HG03439 (cell line): ENCODE measurements around the gene LINGO1.

Experiments
- ATAC-seq: cut with Tn5 transposase; IDR thresholded peaks from one replicate; pipeline ENCODE4 v1.9.1; 2021; ENCODE audit warnings: mild to moderate bottlenecking, moderate library complexity; ENCODE audit not compliant: unreplicated experiment

LINGO1 gene

DNA sequence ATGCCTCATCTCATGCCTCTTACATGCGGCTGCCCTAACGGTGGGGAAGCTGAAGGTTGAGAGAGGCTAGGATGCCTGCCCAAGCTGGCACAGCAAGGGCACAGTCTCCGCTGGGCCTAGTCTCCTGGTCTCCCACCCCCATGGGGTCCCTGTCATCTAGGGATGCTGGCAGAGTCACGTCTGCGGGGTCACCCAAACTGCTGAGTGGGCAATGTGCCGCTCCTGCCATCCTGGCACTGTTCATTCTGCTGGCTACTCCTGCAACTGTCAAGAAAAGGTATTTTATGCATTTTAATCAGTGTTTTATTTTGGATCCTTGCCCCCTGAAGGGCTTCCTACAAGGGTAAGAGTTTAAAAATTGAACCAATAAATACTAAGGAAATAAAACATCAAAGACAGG lies 12.8 kb downstream of the LINGO1 start:
- ATAC-seq, result no peak

- ATAC-seq, result no peak
Observed at GRCh38 chr15:77617476-77618230, 15.1 kb downstream of the LINGO1 start.

DNA sequence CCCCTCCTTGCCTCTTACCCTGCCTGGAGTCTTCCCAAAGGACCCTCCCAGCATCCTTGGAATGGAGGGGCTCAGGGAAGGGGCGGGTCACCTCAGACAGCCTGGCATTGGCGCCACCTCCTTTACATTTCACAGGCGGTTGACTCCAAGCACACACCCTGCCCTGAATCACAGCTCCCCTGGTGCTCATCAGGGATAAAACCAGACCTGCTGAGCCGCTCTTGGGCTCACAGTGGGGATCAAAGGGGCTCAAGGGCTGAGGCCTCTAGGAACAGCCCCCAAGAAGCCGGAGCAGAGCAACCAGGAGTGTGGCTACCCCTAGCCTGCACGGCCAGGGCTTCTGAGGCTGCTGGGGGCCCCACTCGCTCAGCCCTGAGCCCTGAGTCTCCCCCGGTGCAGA lies 16.6 kb downstream of the LINGO1 start:
- no peak for ATAC-seq

- ATAC-seq, result no peak
Observed at GRCh38 chr15:77615472-77615871, 17.2 kb downstream of the LINGO1 start.

DNA sequence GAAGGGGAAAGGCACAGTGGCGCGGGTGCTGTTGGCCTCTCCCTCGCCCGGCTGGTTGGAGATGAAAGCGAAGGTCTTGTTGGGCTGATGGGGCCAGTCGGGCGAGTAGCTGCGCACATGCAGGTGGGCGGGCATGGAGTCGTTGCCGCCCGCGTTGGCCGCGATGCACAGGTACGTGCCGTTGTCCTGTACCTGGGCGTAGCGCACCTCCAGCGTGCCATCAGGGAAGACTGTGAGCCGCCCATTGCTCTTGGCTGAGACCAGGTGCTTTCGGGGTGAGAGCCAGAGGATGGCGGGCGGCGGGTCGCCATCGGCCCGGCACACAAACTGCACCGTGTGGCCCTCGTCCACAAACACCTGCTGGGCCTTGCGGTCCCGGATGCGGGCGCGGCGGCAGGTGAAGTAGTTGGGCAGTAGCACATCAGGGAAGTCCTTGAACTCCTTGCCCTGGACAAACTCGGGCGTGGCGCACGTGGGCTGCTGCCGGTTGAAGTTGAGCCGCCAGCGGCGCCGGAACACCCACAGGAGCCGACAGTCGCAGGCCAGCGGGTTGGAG lies 18.4 kb downstream of the LINGO1 start:
- no peak for ATAC-seq

GRCh38 chr15:77613814-77614213 lies 18.9 kb downstream of the LINGO1 start:
- no peak for ATAC-seq

DNA sequence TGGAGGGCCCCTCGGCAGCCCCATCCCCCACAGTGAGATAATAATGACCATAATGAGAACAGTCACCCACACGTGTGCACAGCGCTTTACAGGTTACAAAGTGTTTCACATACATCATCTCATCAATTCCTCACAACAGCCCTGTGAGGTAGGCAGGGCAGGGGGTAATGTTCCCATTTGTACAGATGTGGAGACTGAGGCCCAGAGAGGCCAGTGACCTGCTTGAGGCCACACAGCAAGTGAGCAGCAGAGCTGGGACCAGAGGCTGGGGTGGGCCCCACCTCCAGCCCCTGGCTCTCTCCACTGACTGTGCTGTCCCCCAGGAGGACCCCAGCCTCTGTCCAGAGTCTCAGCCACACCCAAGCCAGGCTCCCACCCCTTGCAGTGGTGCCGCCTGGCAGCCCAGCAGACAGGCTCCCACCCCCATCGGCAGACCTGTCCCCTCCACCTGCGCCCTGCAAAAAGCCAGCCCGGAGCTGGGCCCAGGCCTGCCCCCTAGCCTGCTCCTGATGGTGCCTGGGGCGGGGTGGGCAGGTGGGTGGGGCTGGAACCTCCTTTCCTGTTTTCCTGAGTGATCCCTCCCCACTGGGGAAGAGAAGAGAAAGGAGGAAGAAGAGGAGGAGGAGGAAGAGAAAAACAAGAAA lies 19.6 kb downstream of the LINGO1 start:
- ATAC-seq, result no peak

GRCh38 chr15:77611767-77612166 lies 20.9 kb downstream of the LINGO1 start:
- ATAC-seq, result no peak

DNA sequence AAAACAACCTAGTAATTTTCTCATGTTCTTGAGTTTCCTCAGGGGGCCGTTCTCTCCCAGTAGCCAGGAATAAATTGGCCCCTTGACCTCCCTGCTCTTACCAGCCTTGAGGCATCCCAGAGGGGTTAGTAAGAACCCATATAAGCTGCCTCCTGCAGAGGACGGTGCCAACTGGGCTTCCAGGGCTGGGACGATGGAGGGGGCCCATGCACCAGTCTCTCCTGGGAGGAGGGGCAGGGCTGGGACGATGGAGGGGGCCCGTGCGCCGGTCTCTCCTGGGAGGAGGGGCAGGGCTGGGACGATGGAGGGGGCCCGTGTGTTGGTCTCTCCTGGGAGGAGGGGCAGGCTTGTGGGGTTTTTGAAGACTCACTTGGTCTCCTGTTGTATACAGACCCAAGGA lies 22.0 kb downstream of the LINGO1 start:
- no peak for ATAC-seq

GRCh38 chr15:77609558-77609957 lies 23.2 kb downstream of the LINGO1 start:
- ATAC-seq, result no peak

- ATAC-seq, result no peak
Observed at GRCh38 chr15:77608774-77609173, 23.9 kb downstream of the LINGO1 start.

- no peak for ATAC-seq
Observed at GRCh38 chr15:77607894-77608261, 24.8 kb downstream of the LINGO1 start.

DNA sequence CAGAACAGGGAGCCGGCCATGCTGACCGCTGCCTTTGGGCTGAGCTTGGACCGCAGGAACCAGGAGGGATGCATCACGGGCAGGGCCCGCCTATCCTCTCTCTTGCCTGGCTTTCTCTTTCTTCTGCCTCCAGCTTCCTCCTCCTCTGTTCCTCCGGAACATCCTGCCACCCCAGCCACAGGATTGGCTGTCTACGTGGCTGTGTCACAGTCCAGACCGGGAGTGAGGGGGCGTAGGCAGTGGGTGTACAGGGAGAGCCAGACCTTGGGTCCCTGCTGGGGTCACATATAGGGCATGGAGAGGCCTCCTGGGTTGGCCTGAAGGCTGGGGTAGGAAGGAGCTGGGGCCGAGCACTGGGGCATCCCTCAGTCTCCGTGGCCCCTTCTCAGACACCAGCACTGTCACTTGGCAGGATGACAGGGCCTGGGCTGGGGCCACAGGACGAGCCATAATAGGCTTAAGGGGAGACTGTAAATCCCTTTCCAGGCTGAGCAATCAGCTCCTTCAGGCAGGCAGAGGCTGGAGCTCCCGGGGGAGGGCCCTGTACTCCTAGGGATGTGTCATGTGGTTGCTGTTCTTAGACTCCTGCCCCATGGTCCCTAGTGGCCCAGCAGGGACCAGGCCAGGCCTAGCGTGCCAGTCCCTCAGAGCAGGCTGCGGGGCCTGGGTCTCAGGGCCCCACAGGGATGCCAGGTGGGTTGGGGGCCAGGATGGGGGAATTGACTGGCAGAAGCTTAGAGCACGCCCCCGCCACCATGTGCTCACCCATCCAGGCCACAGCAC lies 25.4 kb downstream of the LINGO1 start:
- no peak for ATAC-seq

DNA sequence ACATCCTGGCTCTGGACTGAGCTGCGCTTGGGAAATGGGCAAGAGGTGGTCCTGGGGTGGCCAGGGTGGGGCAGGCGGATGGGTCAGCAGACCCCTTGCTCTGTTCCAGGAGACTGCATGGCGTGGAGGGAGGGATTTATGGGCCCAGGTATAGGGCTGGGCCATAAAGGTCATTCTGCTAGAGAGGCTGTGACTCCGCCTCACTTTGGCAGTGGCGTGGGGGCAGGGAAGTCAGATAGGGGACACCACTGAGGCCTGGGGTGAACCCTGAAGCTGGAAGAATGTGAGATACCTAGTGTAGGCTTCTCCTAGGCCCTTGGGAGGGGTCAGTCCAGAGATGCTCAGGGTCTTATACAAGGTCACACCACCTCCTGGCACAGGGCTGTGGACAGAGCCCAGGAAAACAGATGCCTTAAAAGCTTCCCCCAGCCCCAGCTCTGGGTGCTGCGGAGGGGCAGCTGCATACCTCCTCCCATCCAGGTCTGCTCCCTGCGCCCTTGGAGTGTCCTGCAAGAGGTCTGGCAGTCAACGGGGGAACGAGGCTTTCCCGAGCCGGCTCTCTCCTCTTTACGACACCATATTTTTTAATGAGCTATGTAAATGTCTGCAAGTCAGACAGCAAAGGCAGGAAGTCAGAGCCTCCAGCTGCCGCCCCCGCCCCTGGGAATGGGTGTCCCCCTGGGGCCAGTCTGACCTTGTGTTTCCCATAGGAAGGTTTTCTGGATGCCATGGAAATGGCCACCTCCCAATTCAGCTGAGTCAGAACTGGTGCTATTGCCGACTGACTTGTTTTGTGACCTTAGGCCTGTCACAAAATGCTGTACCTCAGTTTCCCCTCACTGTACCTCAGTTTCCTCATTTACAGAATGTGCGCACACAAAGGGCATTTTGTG lies 26.3 kb downstream of the LINGO1 start:
- ATAC-seq, result no peak

- ATAC-seq, result no peak
Observed at GRCh38 chr15:77605547-77605946, 27.2 kb downstream of the LINGO1 start.

- ATAC-seq, result no peak
Observed at GRCh38 chr15:77604973-77605372, 27.7 kb downstream of the LINGO1 start.

DNA sequence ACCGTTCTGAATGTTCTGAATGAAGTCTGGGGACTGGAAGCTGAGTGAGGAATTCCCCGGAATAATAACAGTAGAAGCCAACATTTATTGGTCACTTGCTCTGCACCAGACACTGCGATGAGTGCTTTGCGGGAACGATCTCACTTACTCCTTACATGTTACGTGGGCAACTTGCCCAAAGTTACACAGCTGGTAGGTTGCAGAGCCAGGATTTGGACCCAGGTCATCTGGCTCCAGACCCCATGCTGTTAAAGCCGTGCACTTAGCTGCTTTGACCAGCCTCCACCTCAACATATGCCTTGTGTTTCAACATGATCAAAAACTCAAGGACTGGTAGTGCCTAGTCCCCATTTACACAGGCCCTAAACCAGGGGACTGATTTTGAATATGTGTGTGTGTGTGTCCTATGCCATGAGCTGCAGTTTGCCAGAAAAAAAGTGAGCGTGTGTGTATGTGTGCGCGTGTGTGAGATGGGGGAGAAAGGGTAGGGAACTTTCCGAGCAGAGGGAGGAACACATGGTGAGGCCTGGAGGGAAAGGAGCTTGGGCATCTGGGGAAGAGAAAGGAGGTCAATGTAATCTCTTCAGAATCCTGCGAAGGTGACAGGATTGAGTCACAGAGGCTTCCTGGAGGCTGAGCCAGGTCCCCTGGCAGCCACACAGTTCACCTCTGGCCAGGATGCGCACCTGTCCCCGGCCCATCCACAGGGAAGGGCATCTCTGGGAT lies 28.9 kb downstream of the LINGO1 start:
- no peak for ATAC-seq

DNA sequence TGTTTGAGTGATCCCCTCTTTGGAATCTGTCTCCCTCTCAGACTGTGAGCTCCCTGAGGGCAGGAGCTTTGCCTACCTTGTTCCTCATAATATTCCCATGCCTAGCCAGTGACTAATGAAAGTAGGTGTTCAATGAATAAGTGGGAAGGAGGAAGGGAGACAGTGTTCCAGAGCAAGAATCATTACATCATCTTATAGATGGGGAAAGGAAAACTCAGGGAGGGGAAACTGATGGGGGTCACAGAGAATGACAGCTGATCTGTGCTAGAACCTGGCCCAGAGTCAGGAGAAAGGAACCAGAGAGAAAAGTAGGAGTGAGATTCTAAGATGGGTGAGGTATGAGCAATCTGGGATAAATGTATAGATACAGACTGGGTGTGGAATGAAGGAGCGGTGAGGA lies 29.9 kb downstream of the LINGO1 start:
- ATAC-seq, result no peak

- ATAC-seq, result no peak
Observed at GRCh38 chr15:77599899-77600298, 32.8 kb downstream of the LINGO1 start.

DNA sequence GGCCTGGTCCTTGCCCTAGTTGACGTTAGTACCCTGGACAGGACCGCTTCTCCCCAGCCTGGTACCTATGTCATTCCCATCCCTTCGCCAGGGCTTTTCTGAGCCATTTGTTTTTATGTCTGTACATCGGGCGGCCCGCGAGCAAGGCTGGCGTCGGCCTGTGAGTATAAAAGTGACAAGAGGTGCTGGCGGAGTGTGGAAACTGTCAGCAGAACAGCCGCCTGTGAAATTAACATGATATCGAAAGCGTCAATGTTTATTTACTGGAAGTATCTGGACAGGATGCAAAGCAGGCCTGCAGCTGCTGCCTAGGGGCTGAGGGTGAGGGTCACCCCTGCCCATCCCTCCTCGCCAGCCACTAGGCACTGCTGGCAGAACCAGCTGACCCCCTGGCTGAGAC lies 33.4 kb downstream of the LINGO1 start:
- no peak for ATAC-seq
